Measurements from ENCODE around the gene GTF2F2. TPM values are rescaled to one million over a fixed set of nuclear protein-coding genes. Genes with fewer than 3 reads are reported as not detected.

The GTF2F2 gene
- total RNA-seq, 1 experiment from 2014 or later, result 40.1 TPM

GRCh38 chr13:45142440-45143345, 22.4 kb downstream of the GTF2F2 start (continued):
- TF ChIP-seq FOSL1 (IDR thresholded peaks at IDR 0.05; ENCODE audit: low read depth), result peak; percentile 87
- no peak for TF ChIP-seq SRF (IDR thresholded peaks at IDR 0.05; ENCODE audit: low read depth)
- TF ChIP-seq ZFX (IDR thresholded peaks at IDR 0.05), result no peak
- peak; percentile 88 for TF ChIP-seq JUND (IDR thresholded peaks at IDR 0.05)
- TF ChIP-seq EGR1 (IDR thresholded peaks at IDR 0.05; ENCODE audit: low read depth), result no peak
- TF ChIP-seq POLR2A (IDR thresholded peaks at IDR 0.05; ENCODE audit: borderline replicate concordance, extremely low read depth, insufficient read depth, insufficient read length), result no peak
- TF ChIP-seq MAX (IDR thresholded peaks at IDR 0.05), result 0 out of 2 replicates have a peak, but pooled peaks have one; percentile 34

GRCh38 chr13:45143346-45143751, 23.0 kb downstream of the GTF2F2 start:
- no peaks in the 10 kb centered on the region for H3K27me3 ChIP-seq (ENCODE audit: insufficient read depth, low read length)
- peaks cover 2 to 6% of the 10 kb centered on the region in 2 experiments; a peak in 2 of 4 replicates for H3K36me3 ChIP-seq (ENCODE audit: control insufficient read depth in 1 of 2, insufficient read depth in 2 of 2, low read length in 2 of 2)
- no peaks in the 10 kb centered on the region for H3K9me2 ChIP-seq (ENCODE audit: insufficient read depth)
- no peaks in the 10 kb centered on the region for H4K20me1 ChIP-seq (ENCODE audit: insufficient read depth)
- POLR2A ChIA-PET, result interaction anchor here (0.9 to 1.6 kb wide), 3 partner anchors 9 to 24 kb away, joined by 3 to 6 read pairs (median 3); partner anchors contain the start of gene GTF2F2
- H3K4me1 ChIP-seq (ENCODE audit: control insufficient read depth in 1 of 2, insufficient read depth in 2 of 2, low read length in 2 of 2), result peaks cover 39 to 46% of the 10 kb centered on the region in 2 experiments
- H3K4me2 ChIP-seq (ENCODE audit: low read length), result peak overlapping the region; percentile 58
- peak overlapping the region; percentile 86 for H3K27ac ChIP-seq (ENCODE audit: low read depth, low read length)
- no peaks in the 10 kb centered on the region for H3K9me3 ChIP-seq (ENCODE audit: control insufficient read depth in 1 of 2, insufficient read depth in 1 of 2, low read depth in 1 of 2, low read length in 2 of 2)
- peak overlapping the region in 1 of 2 experiments; percentile 24; a peak in 2 of 4 replicates for H3K4me3 ChIP-seq (replicated peaks in 1 of 2; ENCODE audit: low read depth in 1 of 2, low read length in 2 of 2)
- RAD21 ChIA-PET (ENCODE audit: low non-redundant PET in 1 of 2, low total read pairs in 2 of 2, uncharacterized antibody in 2 of 2, unreplicated experiment in 2 of 2), result interaction anchor here in 1 of 2 experiments (0.9 kb wide), 1 partner anchor 138 kb away, joined by 3 read pairs; no protein-coding TSS in a partner anchor
- peak overlapping the region; percentile 52 for H3K9ac ChIP-seq (ENCODE audit: low read length)
- H3K79me2 ChIP-seq (ENCODE audit: insufficient read depth, low read length), result peaks cover 97% of the 10 kb centered on the region
- intact Hi-C loops (cut with micrococcal nuclease), result no loop called here
- ATAC-seq, result peak; percentile 48
- H2AFZ ChIP-seq (ENCODE audit: low read depth, low read length, poor library complexity, severe bottlenecking), result no peak overlapping the region
- DNase-seq (ENCODE audit: low read depth, low spot score), result peak; percentile 8
- CTCF ChIA-PET, result interaction anchor here (0.9 kb wide), 2 partner anchors 18 to 138 kb away, joined by 3 to 4 read pairs; no protein-coding TSS in a partner anchor
- no TSS peak for BruUV-seq (replicated peaks)
- no peak for TF ChIP-seq EZH2phosphoT487 (IDR thresholded peaks at IDR 0.05; ENCODE audit: borderline replicate concordance)
- no peak for TF ChIP-seq RAD21 (IDR thresholded peaks at IDR 0.05; ENCODE audit: low read depth)
- no peak for TF ChIP-seq ZBTB33 (IDR thresholded peaks at IDR 0.05; ENCODE audit: extremely low read depth, insufficient replicate concordance, low read length)
- no peak for TF ChIP-seq ELF1 (IDR thresholded peaks at IDR 0.05; ENCODE audit: borderline replicate concordance, low read depth)
- TF ChIP-seq FOSL1 (IDR thresholded peaks at IDR 0.05; ENCODE audit: low read depth), result no peak
- TF ChIP-seq CTCF (IDR thresholded peaks at IDR 0.05 in 2 of 3, conservative IDR thresholded peaks at IDR 0.05 in 1 of 3; ENCODE audit: borderline replicate concordance in 1 of 3, insufficient read depth in 1 of 3, low read depth in 2 of 3, low read length in 2 of 3), result no peak
- TF ChIP-seq YY1 (IDR thresholded peaks at IDR 0.05; ENCODE audit: extremely low read depth, insufficient replicate concordance, low read depth, low read length), result no peak
- no peak for TF ChIP-seq TCF7L2 (IDR thresholded peaks at IDR 0.05; ENCODE audit: borderline replicate concordance, extremely low read depth, insufficient read depth, insufficient read length)
- no peak for TF ChIP-seq ATF3 (IDR thresholded peaks at IDR 0.05)
- TF ChIP-seq MAX (IDR thresholded peaks at IDR 0.05), result no peak

All from HCT116 (cell line).